ENCODE data around the gene HHIPL1.

The HHIPL1 gene

GRCh38 chr14:99679111-99679510 is 34.2 kb downstream of the HHIPL1 start:
- no peak for TF ChIP-seq CTCF (IDR thresholded peaks at IDR 0.05; ENCODE audit: borderline replicate concordance, control extremely low read depth, extremely low read depth, insufficient read depth, missing control alignments)
- in situ Hi-C loops (cut with MboI; ENCODE audit: low sequenced_read_pairs, unreplicated experiment), result no loop called here
- no peak for DNase-seq (ENCODE audit: low spot score)

DNA sequence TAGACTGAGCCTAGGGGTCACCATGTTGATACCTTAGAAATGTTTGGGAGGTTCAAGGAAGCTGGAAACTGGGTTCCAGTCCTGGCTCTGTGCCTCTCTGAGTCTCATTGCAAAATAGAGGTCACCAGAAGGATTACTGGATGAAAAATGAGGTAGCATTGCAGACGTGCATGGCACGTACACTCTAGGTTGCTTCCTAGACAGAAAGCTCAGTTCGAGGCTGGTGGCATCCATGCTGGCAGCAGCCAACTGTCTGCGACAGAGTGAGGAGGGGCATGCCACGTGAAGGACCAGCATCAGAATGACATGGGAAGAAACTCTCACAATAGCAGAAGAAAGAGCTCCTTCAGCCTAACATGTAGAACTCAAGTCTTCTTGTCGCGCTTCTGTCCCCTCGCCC is 34.6 kb downstream of the HHIPL1 start:
- in situ Hi-C loops (cut with MboI; ENCODE audit: low sequenced_read_pairs, unreplicated experiment), result no loop called here

DNA sequence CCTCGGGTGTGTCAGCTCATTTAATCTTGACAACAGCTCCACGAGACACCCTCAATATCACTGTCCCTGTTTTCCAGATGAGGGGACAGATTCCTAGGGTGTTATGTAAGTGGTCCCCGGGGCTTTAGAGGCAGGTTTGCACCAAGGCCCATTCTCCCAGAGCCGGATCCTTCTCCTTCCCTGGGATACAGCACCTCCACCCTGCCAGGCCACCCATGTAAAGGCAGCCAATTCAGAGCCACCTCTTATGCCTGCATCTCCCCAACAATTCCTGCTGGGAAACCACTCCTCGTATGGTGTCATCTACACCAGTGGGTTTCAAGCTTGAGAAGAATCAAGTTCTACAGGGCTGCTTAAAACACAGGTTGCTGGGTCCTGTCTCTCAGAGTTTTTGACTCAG is 35.1 kb downstream of the HHIPL1 start:
- in situ Hi-C loops (cut with MboI; ENCODE audit: low sequenced_read_pairs, unreplicated experiment), result no loop called here
- no peak for DNase-seq (ENCODE audit: low spot score)

More for the DNA sequence above, 34.6 kb downstream of the HHIPL1 start:
- TF ChIP-seq CTCF (IDR thresholded peaks at IDR 0.05; ENCODE audit: borderline replicate concordance, control extremely low read depth, extremely low read depth, insufficient read depth, missing control alignments), result no peak
- no peak for DNase-seq (ENCODE audit: low spot score)

DNA sequence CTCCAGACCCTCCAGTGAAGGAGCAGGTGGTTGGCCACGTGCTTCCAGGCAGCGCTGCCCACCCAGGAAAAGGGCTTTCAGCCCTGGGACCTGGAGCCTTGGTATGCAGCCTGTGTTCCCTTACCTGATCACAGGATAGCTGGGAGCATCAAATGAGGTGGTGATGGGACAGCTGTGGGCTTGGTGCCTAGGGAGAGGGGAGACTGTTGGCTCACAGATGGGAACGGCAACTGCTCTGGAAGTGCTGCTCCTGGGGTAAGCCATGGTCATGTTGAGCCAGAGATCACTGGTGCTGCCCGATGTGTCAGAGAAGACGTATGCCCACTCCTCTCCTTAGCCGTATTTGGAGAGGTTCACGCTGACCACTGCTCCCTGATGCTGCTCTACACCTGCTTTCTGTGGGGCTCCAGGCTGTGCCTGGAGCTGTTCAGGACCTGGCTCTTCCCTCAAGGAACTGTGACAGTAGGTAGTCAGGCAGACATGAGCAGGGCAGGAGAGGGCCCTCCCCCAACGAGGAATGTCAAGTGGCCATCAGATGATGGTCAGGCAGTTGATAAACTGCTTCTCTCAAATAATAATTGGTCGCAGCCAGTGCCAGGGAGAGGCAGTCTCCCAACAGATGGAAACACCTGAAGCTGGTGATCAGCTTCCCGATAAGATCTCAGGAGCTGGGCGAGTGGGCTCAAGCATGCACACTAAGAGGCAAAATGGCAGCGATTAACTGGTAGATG is 36.3 kb downstream of the HHIPL1 start:
- TF ChIP-seq CTCF (IDR thresholded peaks at IDR 0.05; ENCODE audit: borderline replicate concordance, control extremely low read depth, extremely low read depth, insufficient read depth, missing control alignments), result no peak
- DNase-seq (ENCODE audit: low spot score), result no peak
- in situ Hi-C loops (cut with MboI; ENCODE audit: low sequenced_read_pairs, unreplicated experiment), result no loop called here

More for the DNA sequence above, 35.1 kb downstream of the HHIPL1 start:
- no peak for TF ChIP-seq CTCF (IDR thresholded peaks at IDR 0.05; ENCODE audit: borderline replicate concordance, control extremely low read depth, extremely low read depth, insufficient read depth, missing control alignments)

DNA sequence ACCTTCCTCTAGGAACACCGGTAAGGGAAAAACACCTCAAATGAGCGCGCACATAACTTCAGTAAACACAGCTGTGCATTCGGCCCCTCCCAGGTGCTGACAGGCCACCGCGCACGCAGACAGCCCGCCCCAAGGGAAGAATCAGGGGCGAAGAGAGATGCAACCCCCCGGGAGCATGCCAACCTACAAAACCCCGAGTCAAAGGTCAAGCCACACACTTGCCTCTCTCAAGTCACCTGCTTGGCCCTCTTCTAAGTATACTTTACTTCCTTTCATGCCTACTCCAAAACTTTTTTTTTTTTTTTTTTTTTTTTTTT is 36.9 kb downstream of the HHIPL1 start:
- no peak for DNase-seq (ENCODE audit: low spot score)
- TF ChIP-seq CTCF (IDR thresholded peaks at IDR 0.05; ENCODE audit: borderline replicate concordance, control extremely low read depth, extremely low read depth, insufficient read depth, missing control alignments), result no peak
- in situ Hi-C loops (cut with MboI; ENCODE audit: low sequenced_read_pairs, unreplicated experiment), result no loop called here

DNA sequence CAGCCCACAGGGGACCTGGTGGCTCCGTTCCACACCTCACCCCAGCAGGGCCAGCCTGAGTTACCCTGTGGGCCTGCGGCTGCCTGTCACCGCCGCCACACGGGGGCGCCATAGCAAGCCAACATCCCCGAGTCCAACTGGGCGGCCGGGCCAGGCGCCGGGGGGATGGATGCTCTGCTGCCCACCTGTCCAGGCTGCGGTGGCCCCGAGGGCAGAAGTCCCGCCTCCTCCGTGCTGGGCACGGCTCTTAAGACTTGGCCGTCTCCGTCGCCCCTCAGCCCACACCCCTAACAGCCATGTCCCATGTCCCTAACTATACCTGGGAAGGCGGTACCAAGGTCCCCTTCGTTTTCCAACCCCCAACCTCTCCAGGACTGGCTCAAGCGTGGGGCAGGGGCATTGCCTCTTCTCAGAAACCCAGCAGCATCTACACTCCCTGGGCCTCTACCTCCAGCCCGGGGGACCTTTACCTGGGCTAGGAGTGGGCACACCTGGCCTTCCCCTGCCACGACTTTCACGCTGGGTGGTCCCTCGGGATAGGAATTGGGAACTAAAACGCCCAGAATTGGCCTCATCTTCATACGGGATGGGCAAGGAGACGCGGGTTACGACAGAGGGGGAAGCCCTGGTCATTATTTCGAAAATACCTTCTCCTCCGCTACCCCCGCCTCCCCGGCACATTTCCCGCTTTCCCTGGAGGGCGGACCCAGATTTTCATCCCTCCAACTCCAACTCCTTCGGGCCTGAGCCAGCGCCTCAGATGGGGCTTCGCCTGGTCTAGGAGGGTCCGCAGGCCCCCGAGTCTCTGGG is 38.1 kb downstream of the HHIPL1 start:
- peak; percentile 92 for TF ChIP-seq CTCF (IDR thresholded peaks at IDR 0.05; ENCODE audit: borderline replicate concordance, control extremely low read depth, extremely low read depth, insufficient read depth, missing control alignments)
- in situ Hi-C loops (cut with MboI; ENCODE audit: low sequenced_read_pairs, unreplicated experiment), result no loop called here
- DNase-seq (ENCODE audit: low spot score), result peak; percentile 88

Data from GM13976 (cell line).